KMS-11 (cell line): Measurements from ENCODE around the gene RYR2.

Experiments
- H2AFZ ChIP-seq: fragments of 200-600 bp; sonication (generic); 2 replicates; pipeline ENCODE4 v1.6.1; 2016; ENCODE audit warnings: antibody characterized with exemption, mixed run types, low read depth
- H3K27ac ChIP-seq: fragments of 200-600 bp; sonication (generic); 2 replicates; pipeline ENCODE4 v1.6.1; 2016; ENCODE audit warnings: mild to moderate bottlenecking, mixed run types
- H3K27me3 ChIP-seq: fragments of 200-600 bp; sonication (generic); 2 replicates; pipeline ENCODE4 v1.6.1; 2017; ENCODE audit warnings: mild to moderate bottlenecking, low read depth, mixed run types, moderate library complexity; ENCODE audit not compliant: insufficient read depth
- H3K36me3 ChIP-seq: fragments of 200-600 bp; sonication (generic); 2 replicates; pipeline ENCODE4 v1.6.1; 2017; ENCODE audit warnings: mild to moderate bottlenecking, mixed run types; ENCODE audit not compliant: insufficient read depth
- H3K4me1 ChIP-seq: fragments of 200-600 bp; sonication (generic); 2 replicates; pipeline ENCODE4 v1.6.1; 2016; ENCODE audit warnings: mild to moderate bottlenecking, low read depth, mixed run types; ENCODE audit not compliant: poor library complexity, severe bottlenecking
- H3K4me2 ChIP-seq: fragments of 200-600 bp; sonication (generic); 2 replicates; pipeline ENCODE4 v1.7.0; 2016; ENCODE audit warnings: mild to moderate bottlenecking, mixed run types
- H3K4me3 ChIP-seq: fragments of 200-600 bp; sonication (generic); IDR thresholded peaks from 2 replicates; pipeline ENCODE4 v1.6.1; 2017; ENCODE audit warnings: low read depth, low read length, mixed read lengths; ENCODE audit not compliant: insufficient read depth
- H3K79me2 ChIP-seq: fragments of 200-600 bp; sonication (generic); 2 replicates; pipeline ENCODE4 v1.6.1; 2016; ENCODE audit warnings: low read depth, mixed run types; ENCODE audit not compliant: insufficient read depth
- H3K9ac ChIP-seq: fragments of 200-600 bp; sonication (generic); 2 replicates; pipeline ENCODE4 v1.6.1; 2016; ENCODE audit warnings: mild to moderate bottlenecking, mixed run types
- H4K20me1 ChIP-seq: fragments of 200-600 bp; sonication (generic); 2 replicates; pipeline ENCODE4 v1.6.1; 2016; ENCODE audit warnings: mild to moderate bottlenecking, mixed run types; ENCODE audit not compliant: insufficient read depth
- CTCF ChIP-seq: fragments of 200-600 bp; sonication (generic); conservative IDR thresholded peaks from 2 replicates; pipeline ENCODE4 v1.6.1; 2017; ENCODE audit warnings: low read depth, mild to moderate bottlenecking, antibody characterized with exemption, low read length, moderate library complexity, mixed read lengths

The RYR2 gene

DNA sequence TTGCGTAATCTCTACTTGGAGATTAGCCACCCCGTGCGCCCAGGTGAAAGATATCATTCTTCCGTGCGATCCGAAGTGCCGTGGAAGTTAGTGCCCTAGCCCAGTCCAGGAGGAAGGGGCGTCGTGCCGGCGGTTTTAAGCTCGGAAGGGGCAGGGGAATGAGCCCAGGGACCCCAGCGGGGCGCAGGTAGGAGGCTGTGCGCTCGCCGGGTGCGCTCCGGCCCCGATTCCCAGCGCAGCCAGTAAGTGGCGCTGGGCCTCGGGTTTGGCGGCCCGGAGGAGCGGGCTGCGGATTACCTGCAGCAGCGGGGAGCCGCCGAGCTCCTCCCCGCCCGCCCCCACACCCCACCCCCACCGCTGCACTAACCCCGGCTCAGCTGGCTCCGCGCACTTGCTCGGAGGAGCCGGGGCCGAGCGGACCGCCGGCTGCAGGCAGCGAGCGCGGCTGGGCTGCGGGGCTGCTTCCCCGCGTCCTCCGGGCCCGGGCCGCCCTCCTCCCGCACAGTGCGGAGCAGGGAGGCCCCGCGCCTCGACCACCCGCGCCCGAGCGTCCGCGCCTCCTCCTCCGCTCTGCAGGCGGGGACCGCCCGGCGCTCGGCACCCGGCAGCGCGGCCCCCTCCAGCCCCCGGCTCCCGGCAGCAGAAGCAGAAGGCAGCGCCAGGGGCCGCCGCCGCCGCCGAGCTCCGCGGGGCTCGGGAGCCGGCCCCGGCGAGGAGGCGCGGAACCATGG lies at the start of gene RYR2:
Gene RYR2 (plus strand): TSS at position 390 of the 731 bp plus-strand sequence. CDS start 338 bp downstream, at position 728.
- Histone ChIP-seq H2AFZ (no peak within 1 kb of the TSS), H3K4me2 (no peak within 1 kb of the TSS)

GRCh38 chr1:236992449-236992848 lies 49.5 kb upstream of the RYR2 start:
- Histone ChIP-seq H3K36me3 (no peaks in the 10 kb centered on the region), H3K4me3 (no peak overlapping the region), H3K9ac (no peak overlapping the region), H3K27me3 (no peaks in the 10 kb centered on the region), H3K4me2 (no peak overlapping the region), H3K4me1 (no peaks in the 10 kb centered on the region), H4K20me1 (no peaks in the 10 kb centered on the region), H3K79me2 (no peaks in the 10 kb centered on the region), H3K27ac (no peak overlapping the region), H2AFZ (no peak overlapping the region)
- TF ChIP-seq CTCF: no peak

More for the DNA sequence above, at the start of gene RYR2:
- Histone ChIP-seq H3K79me2 (no peaks in the 10 kb centered on the region), H3K4me3 (no peak within 1 kb of the TSS), H3K4me1 (no peaks in the 10 kb centered on the region), H4K20me1 (no peaks in the 10 kb centered on the region), H3K9ac (no peak within 1 kb of the TSS), H3K27ac (no peak within 1 kb of the TSS), H3K27me3 (no peaks in the 10 kb centered on the region), H3K36me3 (no peaks in the 10 kb centered on the region)
- no peak for TF ChIP-seq CTCF

DNA sequence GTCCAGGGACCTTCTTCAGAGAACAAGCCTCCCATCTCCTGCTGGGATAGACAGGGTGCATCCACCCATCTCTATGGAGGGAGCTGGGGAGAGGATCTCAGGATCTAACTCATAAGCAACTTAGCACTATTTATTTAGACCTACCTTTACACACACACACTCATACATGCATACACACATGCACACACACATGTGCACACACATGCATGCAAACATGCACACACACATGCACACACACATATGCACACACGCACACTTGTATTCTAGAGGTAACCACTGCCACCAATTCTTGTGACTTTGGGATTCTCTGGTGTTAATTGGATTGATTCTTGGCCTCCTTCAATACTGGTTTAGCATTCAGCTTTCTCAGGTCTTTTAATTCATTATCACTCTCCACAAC lies 47.5 kb upstream of the RYR2 start:
- no peak overlapping the region for H3K4me2 ChIP-seq
- no peak overlapping the region for H2AFZ ChIP-seq
- no peaks in the 10 kb centered on the region for H3K79me2 ChIP-seq
- no peak for TF ChIP-seq CTCF
- no peak overlapping the region for H3K27ac ChIP-seq
- H3K9ac ChIP-seq: no peak overlapping the region
- no peaks in the 10 kb centered on the region for H3K36me3 ChIP-seq
- no peaks in the 10 kb centered on the region for H4K20me1 ChIP-seq
- no peaks in the 10 kb centered on the region for H3K4me1 ChIP-seq
- H3K4me3 ChIP-seq: no peak overlapping the region
- no peaks in the 10 kb centered on the region for H3K27me3 ChIP-seq

DNA sequence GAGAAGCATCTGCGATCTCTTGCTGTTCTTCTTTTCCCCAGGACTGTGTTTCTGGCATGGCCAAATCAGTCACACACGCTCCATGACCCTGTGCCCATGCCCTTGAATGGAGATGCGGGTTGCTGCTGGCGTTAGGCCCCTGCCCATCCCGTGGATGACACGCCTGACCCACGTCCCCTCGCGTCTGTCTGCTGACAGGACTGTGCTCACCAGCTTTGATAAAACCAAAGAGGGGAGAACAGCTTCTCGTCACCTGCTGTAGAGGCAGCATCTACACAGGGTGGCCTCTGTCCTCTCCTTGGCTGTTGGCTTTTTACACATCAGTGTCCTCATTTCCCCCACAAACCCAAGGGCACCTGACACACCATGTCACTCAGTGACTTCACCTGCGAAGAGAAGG lies 44.6 kb upstream of the RYR2 start:
- no peaks in the 10 kb centered on the region for H3K79me2 ChIP-seq
- no peak overlapping the region for H3K4me2 ChIP-seq
- no peaks in the 10 kb centered on the region for H4K20me1 ChIP-seq
- H2AFZ ChIP-seq: no peak overlapping the region
- H3K9ac ChIP-seq: no peak overlapping the region
- H3K4me3 ChIP-seq: no peak overlapping the region
- TF ChIP-seq CTCF: no peak
- H3K4me1 ChIP-seq: no peaks in the 10 kb centered on the region
- no peaks in the 10 kb centered on the region for H3K36me3 ChIP-seq
- H3K27me3 ChIP-seq: no peaks in the 10 kb centered on the region
- H3K27ac ChIP-seq: no peak overlapping the region
